Epithelial cell of esophagus (primary cell): ENCODE measurements around the gene SCNM1.

Experiments used
- DNase-seq: peaks from one replicate; pipeline ENCODE4 v3.0.0; 2010; ENCODE audit warnings: low read depth
- H3K4me3 ChIP-seq: 2 replicates; pipeline ENCODE4 v1.5.1; 2011; ENCODE audit warnings: mild to moderate bottlenecking, low read length, control low read depth
- TF ChIP-seq, protein P1 (sequence below): IDR thresholded peaks from 2 replicates; pipeline ENCODE4 v1.5.1; 2011; ENCODE audit warnings: low read depth, mild to moderate bottlenecking, low read length, control low read depth, inconsistent platforms; ENCODE audit not compliant: insufficient read depth; ENCODE audit errors: missing control alignments

Gene SCNM1, protein sequence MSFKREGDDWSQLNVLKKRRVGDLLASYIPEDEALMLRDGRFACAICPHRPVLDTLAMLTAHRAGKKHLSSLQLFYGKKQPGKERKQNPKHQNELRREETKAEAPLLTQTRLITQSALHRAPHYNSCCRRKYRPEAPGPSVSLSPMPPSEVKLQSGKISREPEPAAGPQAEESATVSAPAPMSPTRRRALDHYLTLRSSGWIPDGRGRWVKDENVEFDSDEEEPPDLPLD

DNA sequence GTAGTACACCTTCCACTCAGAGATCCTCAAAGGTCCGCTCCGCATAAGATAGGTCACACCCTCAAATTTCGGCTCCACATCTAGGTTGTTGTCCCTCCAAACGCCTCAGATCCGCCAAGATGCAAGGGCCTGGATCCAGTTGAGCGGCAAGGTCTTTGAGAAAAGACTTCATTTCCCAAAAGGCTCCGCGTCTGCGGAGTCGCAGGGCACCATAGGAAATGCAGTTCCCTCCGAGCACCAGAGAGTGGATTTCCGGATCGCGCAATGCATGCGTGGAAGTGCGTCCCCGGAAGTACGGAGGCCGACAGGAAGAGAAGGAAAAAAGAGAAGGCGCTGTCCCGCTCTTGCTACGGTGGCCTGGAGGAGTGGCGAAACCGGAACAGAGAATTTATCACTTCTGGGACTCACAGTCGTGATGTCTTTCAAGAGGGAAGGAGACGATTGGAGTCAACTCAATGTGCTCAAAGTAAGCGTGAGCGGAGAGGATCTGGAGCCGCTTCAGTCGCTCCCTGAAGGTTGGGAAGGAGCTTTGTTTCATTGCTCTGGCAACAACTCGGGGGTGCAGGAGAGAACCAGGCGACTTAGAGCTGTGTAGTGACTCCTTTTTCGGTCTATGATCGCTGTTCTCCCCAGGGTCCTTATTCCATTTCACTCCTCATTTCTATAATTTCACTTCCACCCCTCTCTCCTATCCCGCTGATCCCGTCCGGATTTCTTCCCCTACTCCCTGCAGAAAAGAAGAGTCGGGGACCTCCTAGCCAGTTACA lies at the start of gene SCNM1, which contains the start of gene LYSMD1:
Gene SCNM1 (plus strand): TSS at position 407 of the 767 bp plus-strand sequence. CDS start 9 bp downstream, at position 416.
Gene LYSMD1 (minus strand): TSS at position 165 of the 767 bp plus-strand sequence. CDS start 644 bp downstream, outside the sequence.
- H3K4me3 ChIP-seq: peak within 1 kb of the TSS; percentile 100
- TF ChIP-seq, protein P1, sequence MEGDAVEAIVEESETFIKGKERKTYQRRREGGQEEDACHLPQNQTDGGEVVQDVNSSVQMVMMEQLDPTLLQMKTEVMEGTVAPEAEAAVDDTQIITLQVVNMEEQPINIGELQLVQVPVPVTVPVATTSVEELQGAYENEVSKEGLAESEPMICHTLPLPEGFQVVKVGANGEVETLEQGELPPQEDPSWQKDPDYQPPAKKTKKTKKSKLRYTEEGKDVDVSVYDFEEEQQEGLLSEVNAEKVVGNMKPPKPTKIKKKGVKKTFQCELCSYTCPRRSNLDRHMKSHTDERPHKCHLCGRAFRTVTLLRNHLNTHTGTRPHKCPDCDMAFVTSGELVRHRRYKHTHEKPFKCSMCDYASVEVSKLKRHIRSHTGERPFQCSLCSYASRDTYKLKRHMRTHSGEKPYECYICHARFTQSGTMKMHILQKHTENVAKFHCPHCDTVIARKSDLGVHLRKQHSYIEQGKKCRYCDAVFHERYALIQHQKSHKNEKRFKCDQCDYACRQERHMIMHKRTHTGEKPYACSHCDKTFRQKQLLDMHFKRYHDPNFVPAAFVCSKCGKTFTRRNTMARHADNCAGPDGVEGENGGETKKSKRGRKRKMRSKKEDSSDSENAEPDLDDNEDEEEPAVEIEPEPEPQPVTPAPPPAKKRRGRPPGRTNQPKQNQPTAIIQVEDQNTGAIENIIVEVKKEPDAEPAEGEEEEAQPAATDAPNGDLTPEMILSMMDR: no peak
- peak; percentile 99 for DNase-seq

DNA sequence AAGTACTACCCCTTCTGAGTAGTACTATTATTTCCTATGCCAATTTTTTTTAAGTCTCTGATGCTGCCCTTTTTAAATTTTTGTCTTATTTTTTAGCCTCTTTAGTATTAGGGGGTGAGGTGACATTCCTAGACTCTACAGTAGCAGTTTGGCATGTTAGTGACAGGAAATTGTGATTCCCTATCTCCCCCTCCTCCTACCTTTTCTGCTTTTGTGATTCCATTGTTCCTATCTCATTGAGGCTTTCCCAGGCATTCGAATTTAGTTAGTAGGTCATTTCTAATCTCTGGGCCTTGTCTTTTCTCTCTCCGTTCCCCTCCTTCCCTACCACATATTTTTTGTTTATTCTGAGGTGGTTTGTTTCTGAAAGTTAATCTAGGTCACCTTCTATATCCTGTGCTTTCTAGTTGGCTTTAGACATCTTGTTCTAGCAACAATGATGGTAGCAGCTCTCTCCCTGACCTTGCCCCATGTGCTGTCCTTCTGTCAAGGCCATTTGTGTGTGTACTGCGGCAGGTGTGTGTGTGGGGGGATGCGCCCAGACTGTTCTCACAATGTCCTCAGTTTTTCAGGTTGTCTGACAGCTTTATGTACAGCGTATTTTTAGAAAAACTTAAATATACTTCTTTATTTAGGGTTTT lies 41.1 kb upstream of the SCNM1 start:
- TF ChIP-seq, protein P1: no peak
- no peak for DNase-seq

DNA sequence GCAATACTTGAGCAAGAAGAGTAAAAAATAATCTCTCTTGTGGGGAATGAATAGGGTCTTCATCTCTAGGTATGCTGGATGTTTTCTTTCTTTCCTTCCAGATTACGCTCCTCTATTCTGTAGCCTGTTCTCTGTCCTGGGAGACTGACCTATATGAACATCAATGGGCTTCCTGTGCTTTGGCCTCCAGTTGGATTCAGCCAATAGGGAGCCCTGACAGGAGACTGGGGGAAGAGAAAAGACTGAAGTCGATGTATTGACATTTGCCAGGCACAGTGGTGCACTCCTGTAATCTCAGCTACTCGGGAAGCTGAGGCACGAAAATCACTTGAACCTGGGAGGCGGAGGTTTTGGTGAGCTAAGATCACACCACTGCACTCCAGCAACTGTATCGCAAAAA lies 37.1 kb upstream of the SCNM1 start:
- DNase-seq: no peak
- H3K4me3 ChIP-seq: no peak overlapping the region
- TF ChIP-seq, protein P1: no peak

More for the DNA sequence above, 41.1 kb upstream of the SCNM1 start:
- H3K4me3 ChIP-seq: no peak overlapping the region

DNA sequence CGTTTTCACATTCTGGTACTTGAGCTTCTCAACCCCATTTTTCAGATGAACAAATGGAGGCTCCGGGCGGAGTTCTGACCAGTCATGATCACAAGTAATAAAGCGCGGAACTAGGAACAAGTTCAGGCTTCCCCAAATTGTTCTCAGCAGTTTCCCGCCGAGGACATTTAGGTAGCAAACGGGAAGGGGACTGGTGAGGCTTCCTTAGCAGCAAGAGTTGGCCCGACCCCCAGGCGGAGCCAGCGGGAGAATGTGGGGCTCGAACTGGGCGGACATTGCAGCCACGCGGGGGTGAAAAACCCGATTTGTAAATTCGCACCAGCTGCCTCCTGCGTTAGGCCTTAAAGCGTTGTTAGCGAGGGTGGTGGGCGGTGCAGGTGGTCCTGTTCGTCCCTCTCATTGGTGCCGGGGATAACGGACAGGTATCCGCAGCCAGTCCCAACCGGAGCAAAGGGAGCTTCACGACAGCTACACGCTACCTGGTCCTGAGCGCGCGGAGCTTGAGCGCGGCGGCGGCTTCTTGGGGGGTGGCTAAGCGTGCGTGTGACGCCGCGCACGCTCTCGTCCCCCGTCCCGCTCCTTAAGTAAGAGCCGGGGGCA lies 34.9 kb upstream of the SCNM1 start:
- H3K4me3 ChIP-seq: peak overlapping the region; percentile 49
- TF ChIP-seq, protein P1: no peak
- peak; percentile 95 for DNase-seq

DNA sequence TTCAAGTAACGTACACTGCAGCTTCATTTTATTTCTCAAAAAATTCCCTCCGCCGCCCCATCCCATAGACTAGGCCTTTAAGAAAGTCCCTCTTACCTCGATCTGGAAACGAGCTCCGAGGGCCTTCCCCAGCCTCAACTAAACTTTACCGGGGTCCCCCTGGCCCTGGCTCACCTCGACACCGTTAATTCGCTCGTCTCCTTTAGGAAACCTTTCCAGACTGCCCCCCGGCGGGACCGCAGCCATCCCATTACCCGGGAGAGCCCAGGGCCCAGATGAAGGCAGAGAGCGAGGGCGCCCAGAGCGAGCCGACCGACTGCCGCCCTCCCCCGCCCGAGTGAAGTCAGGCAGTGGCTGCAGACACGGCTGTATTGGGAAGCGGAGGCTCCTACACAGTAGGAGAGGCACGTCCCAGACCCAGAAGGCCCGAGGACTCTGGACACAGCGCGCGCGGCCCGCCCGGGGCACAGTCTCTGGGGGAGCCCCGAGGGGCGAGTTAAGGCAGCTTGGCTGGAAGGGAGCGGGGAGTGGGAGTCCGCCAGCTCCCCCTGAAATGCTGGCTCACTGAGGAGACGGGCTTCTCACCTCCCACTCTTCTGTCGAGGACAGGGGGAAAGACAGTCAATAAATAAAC lies 34.1 kb upstream of the SCNM1 start:
- peak overlapping the region; percentile 49 for H3K4me3 ChIP-seq
- TF ChIP-seq, protein P1: no peak
- DNase-seq: peak; percentile 20

DNA sequence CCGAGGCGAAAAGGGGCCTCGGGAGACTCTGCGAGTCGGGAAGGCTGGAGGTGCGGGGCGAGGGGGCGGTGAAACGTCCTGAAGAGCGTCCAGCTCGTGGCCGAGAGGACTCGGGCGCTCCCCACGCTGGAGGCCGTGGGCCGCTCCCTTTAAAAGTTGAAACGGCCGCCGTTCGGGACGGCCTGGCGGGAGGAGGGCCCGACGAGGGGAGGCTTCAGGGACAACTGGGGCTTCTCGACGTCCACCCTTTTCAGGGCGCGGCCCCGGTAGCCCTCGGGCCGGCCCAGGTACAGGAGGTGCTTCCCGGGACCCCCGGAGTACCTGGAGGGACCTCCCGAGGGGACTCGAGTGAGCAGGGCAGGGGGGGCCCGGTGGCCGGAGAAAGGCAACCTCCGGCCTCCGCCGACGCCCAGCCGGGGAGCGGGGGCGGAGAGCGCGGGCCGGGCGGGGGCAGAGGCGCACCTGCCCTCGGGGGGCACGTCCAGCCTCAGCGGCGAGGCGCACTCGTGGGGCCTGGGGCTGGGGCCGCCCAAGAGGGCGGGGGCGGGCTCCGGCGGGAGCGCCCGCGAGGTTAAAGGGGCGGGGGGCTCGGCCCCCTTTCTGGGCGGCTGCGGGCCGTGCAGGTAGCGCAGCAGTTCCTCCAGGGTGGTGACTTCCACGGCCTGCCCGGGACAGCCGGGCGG lies 33.5 kb upstream of the SCNM1 start:
- H3K4me3 ChIP-seq: no peak overlapping the region
- no peak for DNase-seq
- TF ChIP-seq, protein P1: no peak
